HG03520 (cell line): ENCODE results near the gene KRTAP10-4.
"Not testable (repeated sequence)": the region's sequence is repeated elsewhere in the genome, so short reads cannot be mapped to it uniquely, and the experiment has no call there.

Experiments
- ATAC-seq: cut with Tn5 transposase; IDR thresholded peaks from one replicate; pipeline ENCODE4 v1.9.1; 2021; ENCODE audit warnings: mild to moderate bottlenecking, moderate library complexity; ENCODE audit not compliant: unreplicated experiment

KRTAP10-4 gene

GRCh38 chr21:44556879-44557278, 16.6 kb upstream of the KRTAP10-4 start:
- ATAC-seq, result no peak

DNA sequence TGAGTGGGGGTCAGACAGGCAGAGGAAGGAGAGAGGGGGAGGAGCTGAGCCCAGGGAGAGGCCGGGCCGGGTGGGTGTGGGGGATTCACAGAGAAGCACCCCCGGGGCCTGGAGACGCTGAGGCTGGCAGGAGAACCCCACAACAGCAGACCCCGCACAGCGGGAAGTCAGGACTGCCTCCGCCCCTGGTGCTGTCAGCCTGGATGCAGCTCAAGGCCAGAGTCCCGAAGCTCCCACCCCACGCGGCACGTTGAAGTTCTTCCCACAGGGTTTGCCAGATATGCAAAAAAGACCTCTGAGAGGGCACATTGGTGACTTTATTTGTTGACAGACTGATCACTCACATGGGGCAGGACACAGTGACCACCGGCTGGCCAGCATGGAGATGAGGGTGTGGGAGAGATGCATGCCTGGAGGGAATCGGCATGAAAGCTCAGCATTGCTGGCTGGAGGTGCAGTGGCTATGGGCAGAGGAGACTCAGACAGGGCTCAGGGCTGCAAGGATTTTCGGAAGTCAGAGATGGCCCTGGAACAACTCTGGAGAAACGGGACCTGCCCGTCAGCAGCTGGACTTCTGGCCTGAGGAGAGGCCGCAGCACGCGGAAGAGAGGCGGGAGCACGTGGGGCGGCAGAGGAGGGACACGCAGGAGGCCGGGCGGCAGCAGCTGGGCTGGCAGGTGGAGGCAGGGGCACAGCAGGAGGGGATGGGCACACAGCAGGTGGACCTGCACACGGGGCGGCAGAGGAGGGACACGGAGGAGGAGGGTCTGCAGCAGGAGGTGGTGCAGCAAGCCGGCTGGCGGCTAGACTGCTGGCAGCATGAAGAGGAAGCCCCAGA, 15.8 kb upstream of the KRTAP10-4 start:
- no peak for ATAC-seq

- ATAC-seq, result not testable (repeated sequence)
Observed at GRCh38 chr21:44558329-44558675, 15.2 kb upstream of the KRTAP10-4 start.

GRCh38 chr21:44558695-44559094, 14.8 kb upstream of the KRTAP10-4 start, which contains the start of gene KRTAP10-3:
Gene KRTAP10-3, minus strand, starts transcription at chr21:44558795. Its CDS starts 80 bp downstream, at chr21:44558715.
- ATAC-seq, result no peak

DNA sequence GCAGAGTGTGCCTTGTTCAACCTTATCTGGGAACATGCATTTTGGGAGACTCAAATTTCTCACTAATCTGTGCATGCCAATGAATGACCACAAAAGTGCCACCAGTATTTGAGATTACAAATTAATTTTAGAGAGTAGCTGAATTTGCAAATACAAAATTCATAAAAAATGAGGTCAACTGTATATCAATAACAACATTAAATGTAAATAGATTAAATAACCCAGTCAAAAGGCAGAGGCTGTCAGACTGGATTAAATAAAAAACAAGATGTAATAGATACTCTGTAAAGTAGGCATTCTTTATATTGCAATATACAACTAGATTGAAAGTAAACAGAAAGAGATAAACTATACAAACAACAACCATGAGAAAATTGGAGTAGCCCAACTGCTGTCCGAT, 9.4 kb upstream of the KRTAP10-4 start:
- no peak for ATAC-seq

DNA sequence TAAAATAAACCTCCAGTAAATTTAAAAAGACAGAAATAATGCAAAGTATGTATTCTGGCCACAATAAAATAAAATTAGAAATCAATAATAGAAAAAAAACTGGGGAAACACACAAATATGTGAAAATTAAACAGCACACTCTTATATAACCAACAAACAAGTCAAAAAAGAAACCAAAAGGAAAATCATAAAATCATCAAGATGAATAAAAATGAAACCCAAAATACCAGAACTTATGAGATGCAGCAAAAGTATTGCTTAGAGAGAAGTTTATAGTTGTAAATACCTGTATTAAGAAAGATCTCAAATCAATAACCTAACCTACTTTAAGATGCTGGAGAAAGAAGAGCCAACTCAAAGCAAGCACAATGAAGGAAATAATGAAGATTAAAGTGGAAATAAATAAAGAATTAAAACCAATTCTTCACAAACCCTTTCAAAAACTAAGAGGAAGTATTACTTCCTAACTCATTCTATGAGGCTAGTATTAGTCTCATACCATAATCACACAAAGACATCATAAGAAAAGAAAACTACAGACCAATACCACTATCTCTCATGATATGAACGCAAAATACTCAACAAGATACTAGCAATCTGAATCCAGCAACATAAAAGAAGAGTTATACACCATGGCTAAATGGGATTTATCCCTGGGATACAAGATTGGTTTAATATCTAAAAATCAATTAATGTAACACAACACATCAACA, 8.5 kb upstream of the KRTAP10-4 start:
- ATAC-seq, result no peak

DNA sequence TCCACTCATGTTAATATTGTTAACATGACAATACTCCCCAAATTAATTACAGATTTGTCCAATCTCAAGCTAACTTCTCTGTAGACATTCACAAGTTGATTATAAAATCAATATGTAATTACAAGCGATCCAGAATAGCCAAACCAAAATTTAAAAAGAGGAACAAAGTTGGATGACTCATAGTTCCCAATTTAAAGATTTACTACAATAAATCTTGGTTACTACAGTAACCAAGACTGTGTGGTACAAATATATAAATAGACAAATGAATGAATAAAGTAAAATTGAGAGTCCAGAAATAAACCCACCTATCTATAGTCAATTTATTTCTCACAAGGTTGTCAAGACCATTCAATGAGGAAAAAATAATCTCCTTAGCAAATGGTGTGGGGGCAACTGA, 7.1 kb upstream of the KRTAP10-4 start:
- ATAC-seq, result no peak

GRCh38 chr21:44567481-44568171, 5.9 kb upstream of the KRTAP10-4 start:
- no peak for ATAC-seq

DNA sequence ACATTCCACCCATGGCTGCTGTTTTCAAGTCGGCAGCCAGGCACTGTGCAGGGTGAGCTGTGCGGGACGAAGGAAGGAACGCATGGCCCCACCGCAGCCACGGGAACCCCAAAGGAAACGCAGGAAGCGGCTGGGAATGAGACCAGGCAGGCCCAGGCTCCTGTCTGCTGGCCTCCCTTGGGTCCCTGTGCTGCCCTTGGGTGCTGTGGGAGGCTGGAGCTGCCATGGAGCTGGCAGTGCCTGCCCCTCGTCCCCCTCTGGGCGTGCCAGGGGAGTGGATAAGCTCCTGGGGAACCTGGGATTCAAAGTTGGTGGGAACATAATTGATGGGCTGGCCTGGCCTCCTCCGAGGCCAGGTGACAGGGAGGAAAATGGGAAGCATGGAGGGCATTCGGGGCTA, 5.3 kb upstream of the KRTAP10-4 start:
- no peak for ATAC-seq

- no peak for ATAC-seq
Observed at GRCh38 chr21:44568667-44569556, 4.6 kb upstream of the KRTAP10-4 start.

- ATAC-seq, result no peak
Observed at GRCh38 chr21:44569861-44570517, 3.5 kb upstream of the KRTAP10-4 start.

DNA sequence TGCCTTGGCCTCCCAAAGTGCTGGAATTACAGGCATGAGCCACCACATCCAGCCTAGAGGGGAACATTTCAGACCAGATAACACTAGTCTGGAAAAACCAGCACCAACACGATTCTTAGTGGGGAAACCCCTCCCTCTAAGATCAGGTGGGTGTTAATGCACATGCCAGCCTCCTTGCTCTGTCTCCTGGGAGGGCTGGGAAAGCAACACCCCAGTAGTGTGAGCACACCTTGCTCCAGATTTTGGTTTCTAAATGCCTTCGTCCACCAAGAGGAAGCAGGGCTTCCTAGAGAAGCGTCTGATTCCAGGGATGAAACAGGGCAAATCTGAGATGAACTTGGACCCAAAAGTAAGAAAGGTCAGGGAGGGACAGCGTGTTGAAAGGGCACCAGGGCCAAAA, 2.2 kb upstream of the KRTAP10-4 start:
- no peak for ATAC-seq

DNA sequence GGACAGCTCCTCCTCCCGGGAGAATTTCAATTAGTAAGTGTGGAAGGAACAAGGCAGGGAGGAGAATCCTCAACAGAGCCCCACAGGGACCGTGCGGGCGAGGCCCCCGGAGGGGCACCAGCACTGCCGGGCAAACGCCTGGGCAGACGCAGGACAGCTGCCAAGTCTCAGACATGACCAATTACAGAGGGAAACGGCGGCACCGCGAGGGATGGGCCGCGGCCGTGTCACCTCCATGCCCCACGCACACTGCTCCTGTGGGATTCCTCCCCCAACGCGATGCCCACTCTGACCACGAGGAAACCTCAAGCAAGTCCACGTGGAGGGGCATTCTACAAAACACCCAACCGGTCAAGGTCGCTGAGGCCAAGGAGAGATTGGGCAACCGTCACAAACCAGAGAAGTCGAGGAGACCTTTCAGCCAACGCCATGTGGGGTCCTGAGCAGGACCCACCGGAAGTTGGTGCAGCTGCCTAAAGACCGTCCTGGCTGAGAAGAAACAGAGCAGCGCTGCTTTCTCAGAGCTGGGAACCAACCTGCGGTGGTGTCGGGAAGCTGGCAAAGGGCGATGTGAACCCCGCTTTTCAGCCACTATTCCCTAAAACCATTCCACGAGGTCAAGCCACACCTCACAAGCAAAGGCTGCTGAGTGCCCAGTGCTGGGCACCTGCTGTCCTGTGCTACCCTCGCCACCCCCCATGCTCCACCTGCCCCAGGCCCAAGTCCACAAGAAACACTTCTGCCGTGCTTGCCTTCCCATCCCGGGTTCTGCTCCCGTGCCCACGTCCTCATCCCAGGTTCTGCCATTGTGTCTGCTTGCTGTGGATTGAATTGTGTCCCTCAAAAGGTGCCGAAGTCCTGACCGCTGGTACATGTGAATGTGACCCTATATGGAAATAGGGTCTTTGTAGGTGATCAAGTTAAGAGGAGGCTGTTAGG, 1.4 kb upstream of the KRTAP10-4 start:
- no peak for ATAC-seq

DNA sequence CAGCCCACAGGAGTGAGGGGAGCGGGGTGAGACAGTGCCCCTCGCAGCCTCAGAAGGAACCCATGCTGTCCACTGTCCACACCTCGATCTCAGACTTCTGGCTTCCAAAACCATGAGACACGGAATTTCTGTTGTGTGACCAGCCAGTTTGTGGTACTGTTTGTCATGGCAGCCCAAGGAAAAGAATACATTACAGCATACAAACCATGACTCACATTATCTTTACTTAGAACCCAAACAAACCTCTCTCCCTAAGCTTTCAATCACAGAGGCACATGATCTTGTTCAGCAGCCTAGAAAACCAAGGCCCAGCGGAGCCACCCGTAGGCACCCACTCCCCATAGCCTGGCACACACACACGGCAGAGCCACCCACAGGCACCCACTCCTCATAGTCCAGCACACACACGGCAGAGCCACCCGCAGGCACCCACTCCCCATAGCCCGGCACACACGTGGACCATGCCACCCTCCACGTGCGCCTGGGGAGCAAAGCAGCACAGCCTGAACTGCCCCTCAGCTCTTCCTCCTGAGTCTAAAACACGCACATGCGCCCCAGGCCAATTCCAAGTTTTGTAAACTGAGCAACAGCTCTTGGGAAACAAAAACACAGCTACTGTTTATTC, 458 bp upstream of the KRTAP10-4 start:
- no peak for ATAC-seq

GRCh38 chr21:44574457-44575306, 1.2 kb downstream of the KRTAP10-4 start:
- no peak for ATAC-seq

DNA sequence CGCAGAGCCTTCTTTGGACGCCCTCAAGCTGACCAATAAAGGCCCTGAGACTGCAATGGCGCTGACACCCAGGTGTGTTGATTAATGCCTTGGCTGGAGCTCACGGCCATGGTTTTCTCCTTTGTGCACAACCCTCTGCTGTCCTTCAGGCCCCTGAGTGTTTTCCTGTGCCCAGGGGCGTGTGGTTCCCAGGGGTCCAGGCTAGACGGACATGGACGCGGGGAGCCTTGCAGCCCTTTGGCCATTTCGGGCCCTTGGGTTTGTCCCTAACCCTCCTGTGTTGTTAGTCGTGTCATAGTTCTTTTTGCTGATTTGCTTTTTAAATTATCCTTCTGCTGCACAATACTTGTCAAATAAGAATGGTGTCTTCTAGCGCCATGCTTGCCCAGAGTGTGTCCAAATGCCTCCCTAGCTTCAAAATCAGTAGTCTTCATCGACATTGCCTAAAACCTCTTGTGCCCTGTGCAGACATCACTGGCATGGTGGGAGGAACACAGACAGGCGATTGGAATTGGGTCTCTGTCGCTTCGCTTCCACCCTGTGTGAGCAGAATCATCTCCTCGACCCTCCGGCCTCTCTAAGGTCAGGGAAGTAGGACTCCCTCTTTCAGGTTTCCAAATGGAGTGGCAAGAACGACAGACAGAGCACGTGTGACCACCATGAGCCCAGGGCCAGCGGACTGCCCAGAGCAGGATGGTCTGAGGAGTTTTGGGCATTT, 1.9 kb downstream of the KRTAP10-4 start:
- no peak for ATAC-seq

DNA sequence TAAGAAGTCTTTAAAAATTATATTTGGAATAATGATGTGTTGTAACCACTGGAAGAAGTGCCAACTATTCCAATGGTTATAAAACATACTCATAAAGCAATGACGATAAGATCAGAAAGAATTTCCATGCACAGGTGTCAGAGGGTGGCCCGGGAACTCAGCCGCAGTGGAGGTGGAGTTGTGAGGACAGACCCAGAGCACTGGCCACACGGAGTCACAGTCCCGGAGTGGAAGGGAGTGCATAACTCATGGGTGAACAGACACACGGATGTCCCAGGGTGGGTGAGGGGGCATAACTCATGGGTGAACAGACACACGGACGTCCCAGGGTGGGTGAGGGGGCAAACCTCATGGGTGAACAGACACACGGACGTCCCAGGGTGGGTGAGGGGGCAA, 2.5 kb downstream of the KRTAP10-4 start:
- no peak for ATAC-seq
